GM12891 (cell line): ENCODE data around the gene SPTLC1.

Source experiments
- DNase-seq: peaks from one replicate; pipeline ENCODE4 v3.0.0; 2011; ENCODE audit warnings: low spot score; ENCODE audit not compliant: insufficient read length
- FAIRE-seq: peaks from 2 replicates; lab custom pipeline; 2011; peaks lifted over from hg19 to GRCh38; lab: Jason Lieb, UNC
- PAX5 ChIP-seq: IDR thresholded peaks from 2 replicates; pipeline ENCODE4 v1.6.1; 2011; ENCODE audit warnings: low read length, moderate library complexity, mild to moderate bottlenecking; ENCODE audit not compliant: insufficient read depth, severe bottlenecking
- POLR2A ChIP-seq: IDR thresholded peaks from 2 replicates; pipeline ENCODE4 v1.6.1; 2011; ENCODE audit warnings: low read depth, low read length, control low read depth
- POLR2AphosphoS5 ChIP-seq: IDR thresholded peaks from 2 replicates; pipeline ENCODE4 v1.6.1; 2011; ENCODE audit warnings: low read depth, low read length, control low read depth
- POU2F2 ChIP-seq: IDR thresholded peaks from 2 replicates; pipeline ENCODE4 v1.6.1; 2011; ENCODE audit warnings: low read depth, mild to moderate bottlenecking, control low read depth, low read length, moderate library complexity
- SPI1 ChIP-seq: IDR thresholded peaks from 2 replicates; pipeline ENCODE4 v1.6.1; 2011; ENCODE audit warnings: low read depth, low read length, control low read depth
- TAF1 ChIP-seq: IDR thresholded peaks from 2 replicates; pipeline ENCODE4 v1.6.1; 2011; ENCODE audit warnings: low read depth, low read length, control low read depth

Gene SPTLC1

DNA sequence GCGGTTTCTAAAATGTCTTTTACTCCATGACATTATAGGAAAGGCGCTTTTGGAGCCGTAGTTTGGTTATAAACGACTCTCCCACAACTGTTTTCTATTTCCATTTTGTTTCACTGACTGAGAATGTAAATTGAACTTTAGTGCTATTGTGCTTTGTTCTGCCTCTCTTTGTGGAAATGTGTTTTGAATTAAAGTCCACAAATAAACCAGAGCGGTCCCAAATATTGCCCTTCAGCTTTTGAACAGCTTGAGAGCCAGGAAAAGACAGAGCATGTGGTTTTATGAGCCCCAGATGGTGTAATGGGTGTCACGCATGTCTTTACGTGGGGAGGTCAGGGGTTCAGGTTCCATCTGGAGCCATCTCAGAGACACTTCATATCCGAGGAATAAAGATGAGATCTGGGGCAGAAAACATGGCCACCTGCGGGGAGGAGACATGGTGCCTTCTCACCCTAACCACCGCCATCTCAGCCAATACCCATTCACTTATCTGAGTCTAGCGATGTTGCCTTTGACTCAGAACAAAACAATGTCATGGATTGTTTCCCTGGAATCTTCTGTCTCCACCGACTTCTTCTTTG, 122.7 kb downstream of the SPTLC1 start:
- FAIRE-seq (no peak), DNase-seq (no peak)
- TF ChIP-seq PAX5 (no peak), POLR2A (no peak), POU2F2 (no peak), POLR2AphosphoS5 (no peak), TAF1 (no peak), SPI1 (no peak)

DNA sequence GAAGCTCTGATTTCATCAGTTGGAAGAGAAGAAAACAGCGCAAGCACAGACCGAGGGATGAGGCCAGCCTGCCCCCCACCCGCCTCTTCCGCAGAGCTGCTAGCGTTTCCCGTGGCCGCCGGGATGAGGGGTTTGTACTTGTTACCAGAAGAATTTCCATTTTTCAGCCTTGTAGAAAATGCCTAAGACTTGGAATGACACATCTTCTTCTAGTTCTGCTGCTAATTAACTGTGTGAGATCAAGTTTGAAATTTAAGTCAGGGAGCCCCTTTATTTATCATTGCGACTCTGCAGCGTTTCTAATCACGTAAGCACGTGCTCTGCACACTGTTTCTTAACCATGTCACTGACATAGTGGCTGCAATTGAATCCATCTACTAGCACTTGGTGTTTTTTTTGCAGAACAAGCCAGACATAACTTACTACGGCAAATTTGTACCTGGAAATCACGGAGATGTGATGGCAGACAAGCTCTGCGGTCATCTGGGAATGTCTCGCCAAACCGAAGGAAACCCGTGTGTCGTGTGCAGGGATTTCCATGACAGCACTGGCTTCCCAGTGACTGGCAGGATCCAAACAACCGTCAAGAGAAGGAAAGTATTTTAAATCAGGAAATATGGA, 123.4 kb downstream of the SPTLC1 start:
- DNase-seq (no peak), FAIRE-seq (no peak)
- TF ChIP-seq TAF1, result no peak
- TF ChIP-seq POU2F2, result no peak
- TF ChIP-seq POLR2A, result no peak
- no peak for TF ChIP-seq POLR2AphosphoS5
- TF ChIP-seq SPI1, result no peak
- no peak for TF ChIP-seq PAX5

DNA sequence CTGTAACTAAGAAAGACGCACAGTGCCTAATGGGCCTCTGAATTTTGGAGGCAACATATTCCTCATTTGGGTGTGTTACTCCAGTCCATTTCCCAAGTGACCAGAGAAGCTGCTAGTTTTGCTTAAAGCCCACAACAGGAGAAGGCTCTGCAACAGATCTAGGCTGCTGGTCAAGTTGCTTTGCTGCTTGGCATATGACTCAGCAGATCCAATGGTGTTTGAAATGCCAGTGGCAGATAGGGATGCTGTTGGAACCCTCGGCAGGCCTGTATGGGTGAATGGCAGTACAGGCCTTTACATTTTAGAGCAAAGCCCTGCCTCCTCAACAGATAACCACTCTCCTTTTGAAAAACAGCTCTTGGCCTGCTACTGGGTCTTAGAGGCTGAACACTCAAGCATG, 129.0 kb downstream of the SPTLC1 start:
- FAIRE-seq, result no peak
- no peak for TF ChIP-seq POU2F2
- TF ChIP-seq POLR2A, result no peak
- TF ChIP-seq POLR2AphosphoS5, result no peak
- no peak for DNase-seq

DNA sequence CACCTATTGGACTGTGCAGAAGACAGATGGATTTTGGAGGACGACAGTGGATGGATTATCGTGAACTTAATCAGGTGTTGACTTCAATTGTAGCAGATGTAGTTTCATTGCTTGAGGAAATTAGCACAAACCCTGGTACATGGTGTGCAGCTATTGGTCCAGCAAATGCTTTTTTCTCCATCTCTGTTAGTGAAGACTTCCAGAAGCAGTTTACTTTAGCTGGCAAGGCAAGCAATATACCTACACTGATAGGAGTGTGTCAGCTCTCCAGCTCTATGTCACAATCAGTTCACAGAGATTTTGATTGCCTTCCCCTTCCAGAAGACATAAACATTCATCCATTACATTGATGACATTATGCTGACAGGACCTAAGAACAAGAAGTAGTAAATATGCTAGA, 129.5 kb downstream of the SPTLC1 start:
- FAIRE-seq (no peak), DNase-seq (no peak)
- TF ChIP-seq POU2F2 (no peak), SPI1 (no peak), TAF1 (no peak), PAX5 (no peak), POLR2AphosphoS5 (no peak), POLR2A (no peak)
